A673 (cell line): Measurements from ENCODE around the gene IMPACT.

Experiments
- CTCF ChIP-seq: fragments of 300-800, 200-600 bp; sonication (generic); conservative IDR thresholded peaks from 2 replicates; pipeline ENCODE4 v1.5.1; 2017; ENCODE audit warnings: low read depth, mild to moderate bottlenecking, antibody characterized with exemption, low read length, moderate library complexity, mixed read lengths
- EZH2 ChIP-seq: fragments of 200-600 bp; sonication (generic); IDR thresholded peaks from 2 replicates; pipeline ENCODE4 v1.6.1; 2017; ENCODE audit warnings: borderline replicate concordance, low read depth, mild to moderate bottlenecking, mixed read lengths, antibody characterized with exemption, low read length; ENCODE audit not compliant: poor library complexity, severe bottlenecking

DNA sequence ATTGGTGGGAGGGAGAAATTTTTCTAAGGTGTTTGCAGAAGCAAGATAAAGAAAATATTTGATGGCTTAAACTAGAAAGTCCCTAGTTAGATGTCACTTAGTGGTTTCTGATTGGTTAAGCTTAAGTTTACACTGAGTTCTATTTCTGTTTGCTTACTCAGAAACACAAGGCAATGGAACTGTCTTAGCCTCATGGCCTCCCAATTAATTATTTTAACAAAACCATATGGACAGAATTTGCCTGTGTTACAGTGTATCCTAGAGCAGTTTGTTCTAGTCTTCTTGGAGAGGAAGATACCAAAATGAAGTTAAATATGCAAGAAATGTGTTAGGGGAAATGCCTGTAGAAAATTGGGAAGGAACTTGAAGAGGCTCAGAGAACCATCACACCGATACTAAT is 4.6 kb upstream of the IMPACT start:
- TF ChIP-seq EZH2 (no peak), CTCF (no peak)
